Endothelial cell (in vitro differentiated cells): ENCODE measurements around the gene WNT3A. TPM values are rescaled to one million over a fixed set of nuclear protein-coding genes. Genes with fewer than 3 reads are reported as not detected.

Experiments
- DNase-seq: peaks from one replicate; pipeline ENCODE4 v3.0.0; 2021; ENCODE audit warnings: low spot score
- H3K27ac Mint-ChIP-seq: one replicate; pipeline ENCODE4 v1.8.0; 2021; ENCODE audit warnings: mixed read lengths, inconsistent platforms; ENCODE audit not compliant: unreplicated experiment
- H3K27me3 Mint-ChIP-seq: one replicate; pipeline ENCODE4 v1.8.0; 2021; ENCODE audit warnings: mild to moderate bottlenecking, moderate library complexity, mixed read lengths, inconsistent platforms; ENCODE audit not compliant: unreplicated experiment
- H3K36me3 Mint-ChIP-seq: one replicate; pipeline ENCODE4 v1.8.0; 2021; ENCODE audit warnings: mild to moderate bottlenecking, low read depth, mixed read lengths, inconsistent platforms; ENCODE audit not compliant: unreplicated experiment
- H3K4me1 Mint-ChIP-seq: one replicate; pipeline ENCODE4 v1.8.0; 2021; ENCODE audit warnings: mild to moderate bottlenecking, mixed read lengths, inconsistent platforms; ENCODE audit not compliant: unreplicated experiment
- H3K4me3 Mint-ChIP-seq: one replicate; pipeline ENCODE4 v1.8.0; 2021; ENCODE audit warnings: mild to moderate bottlenecking, mixed read lengths, inconsistent platforms; ENCODE audit not compliant: unreplicated experiment
- H3K9me3 Mint-ChIP-seq: one replicate; pipeline ENCODE4 v1.8.0; 2021; ENCODE audit warnings: mixed read lengths, inconsistent platforms; ENCODE audit not compliant: unreplicated experiment
- total RNA-seq: library from RNA; stranded (reverse); fragmentation: NEBNext Ultra II Directional; extraction: Animal tissue kit (Norgen Biotek cat#: 25700); gene quantifications from one replicate; pipeline ENCODE4 v1.2.1, GENCODE V29; 2021; ENCODE audit not compliant: unreplicated experiment
- TF ChIP-seq, protein P1 (sequence below): fragments of 200-600 bp; sonication (generic); IDR thresholded peaks from one replicate; pipeline ENCODE4 v1.5.0; 2021; ENCODE audit warnings: antibody characterized with exemption; ENCODE audit not compliant: unreplicated experiment

WNT3A gene
- total RNA-seq, 1 donor from 2014 or later: not detected

DNA sequence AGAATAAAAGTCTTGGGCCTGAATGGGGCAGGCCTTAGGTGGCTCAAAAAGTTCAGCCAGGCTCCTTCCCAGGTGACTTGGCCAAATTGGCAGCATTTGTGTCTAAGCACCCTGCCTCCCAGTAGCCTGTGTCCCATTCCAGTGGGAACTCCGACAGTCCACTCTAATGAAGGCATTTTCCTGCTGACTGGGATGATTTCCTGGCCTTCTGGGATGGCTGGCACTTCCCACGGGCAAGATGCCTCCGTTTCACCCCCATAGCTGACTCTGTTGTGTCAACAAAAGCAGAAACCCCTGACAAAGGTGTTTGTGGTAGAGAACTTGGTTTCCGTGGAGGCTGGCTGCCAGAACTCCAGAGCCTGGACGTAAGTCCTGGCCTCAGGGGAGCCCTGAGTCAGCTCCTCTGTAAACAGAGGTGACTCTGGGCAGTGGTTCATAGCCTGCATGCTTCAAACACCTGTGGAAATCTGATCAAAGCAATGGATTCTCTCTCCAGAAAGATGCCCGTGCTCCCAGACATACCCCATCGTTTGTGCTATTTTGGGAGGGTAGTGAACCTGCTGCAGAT lies 36.6 kb downstream of the WNT3A start:
- Mint-ChIP-seq H3K27ac (no peak overlapping the region), H3K27me3 (peaks cover 13% of the 10 kb centered on the region), H3K36me3 (peaks cover 8% of the 10 kb centered on the region), H3K4me3 (no peak overlapping the region), H3K9me3 (no peaks in the 10 kb centered on the region), H3K4me1 (peaks cover 4% of the 10 kb centered on the region)
- DNase-seq: no peak
- TF ChIP-seq, protein P1, sequence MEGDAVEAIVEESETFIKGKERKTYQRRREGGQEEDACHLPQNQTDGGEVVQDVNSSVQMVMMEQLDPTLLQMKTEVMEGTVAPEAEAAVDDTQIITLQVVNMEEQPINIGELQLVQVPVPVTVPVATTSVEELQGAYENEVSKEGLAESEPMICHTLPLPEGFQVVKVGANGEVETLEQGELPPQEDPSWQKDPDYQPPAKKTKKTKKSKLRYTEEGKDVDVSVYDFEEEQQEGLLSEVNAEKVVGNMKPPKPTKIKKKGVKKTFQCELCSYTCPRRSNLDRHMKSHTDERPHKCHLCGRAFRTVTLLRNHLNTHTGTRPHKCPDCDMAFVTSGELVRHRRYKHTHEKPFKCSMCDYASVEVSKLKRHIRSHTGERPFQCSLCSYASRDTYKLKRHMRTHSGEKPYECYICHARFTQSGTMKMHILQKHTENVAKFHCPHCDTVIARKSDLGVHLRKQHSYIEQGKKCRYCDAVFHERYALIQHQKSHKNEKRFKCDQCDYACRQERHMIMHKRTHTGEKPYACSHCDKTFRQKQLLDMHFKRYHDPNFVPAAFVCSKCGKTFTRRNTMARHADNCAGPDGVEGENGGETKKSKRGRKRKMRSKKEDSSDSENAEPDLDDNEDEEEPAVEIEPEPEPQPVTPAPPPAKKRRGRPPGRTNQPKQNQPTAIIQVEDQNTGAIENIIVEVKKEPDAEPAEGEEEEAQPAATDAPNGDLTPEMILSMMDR: no peak

DNA sequence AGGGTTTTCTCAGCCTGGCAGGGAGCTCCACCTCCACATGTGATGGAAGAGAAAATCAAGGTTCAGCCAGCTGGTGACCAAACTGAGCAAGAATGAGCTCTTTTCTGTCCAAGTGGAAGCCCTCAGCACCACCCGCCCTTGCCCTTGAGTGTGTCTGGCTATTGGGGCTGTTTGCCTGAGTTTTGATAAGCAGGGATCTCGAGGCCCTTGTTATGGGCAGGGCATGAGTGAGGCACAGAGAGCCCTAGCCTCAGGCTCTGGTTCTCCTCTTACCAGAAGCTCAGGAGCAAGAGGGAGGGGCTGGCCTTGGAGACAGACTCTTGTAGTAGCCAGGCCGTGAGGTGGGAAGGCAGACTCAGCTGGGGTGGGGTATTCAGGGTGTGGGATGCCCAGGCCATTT lies 38.2 kb downstream of the WNT3A start:
- Mint-ChIP-seq H3K4me3 (no peak overlapping the region), H3K4me1 (peaks cover 4% of the 10 kb centered on the region), H3K36me3 (peaks cover 8% of the 10 kb centered on the region), H3K27ac (no peak overlapping the region), H3K27me3 (peaks cover 13% of the 10 kb centered on the region), H3K9me3 (no peaks in the 10 kb centered on the region)
- no peak for DNase-seq
- TF ChIP-seq, protein P1: no peak

DNA sequence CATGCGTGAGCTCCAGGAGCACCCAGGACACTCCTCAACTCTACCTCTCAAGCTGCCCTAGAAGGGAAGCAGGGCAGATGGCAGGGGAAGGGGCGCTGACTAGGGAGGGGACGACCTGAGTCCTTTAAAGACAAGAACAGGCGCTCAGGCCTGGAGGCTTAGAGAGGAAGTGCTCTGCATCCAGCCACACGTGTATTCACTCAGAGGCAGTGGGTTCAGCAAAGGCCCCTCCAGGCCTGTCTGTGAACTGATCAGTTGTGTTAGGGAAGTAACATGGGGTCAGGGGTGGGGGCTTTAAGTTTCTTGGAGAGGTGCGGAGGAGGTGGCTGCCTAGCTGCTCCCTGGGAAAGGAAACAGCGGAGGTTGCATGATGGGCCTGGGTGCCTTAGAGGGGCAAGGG lies 38.6 kb downstream of the WNT3A start:
- Mint-ChIP-seq H3K27ac (no peak overlapping the region), H3K9me3 (no peaks in the 10 kb centered on the region), H3K4me3 (no peak overlapping the region), H3K36me3 (peaks cover 8% of the 10 kb centered on the region), H3K27me3 (peaks cover 15% of the 10 kb centered on the region), H3K4me1 (peaks cover 4% of the 10 kb centered on the region)
- TF ChIP-seq, protein P1: no peak
- no peak for DNase-seq

DNA sequence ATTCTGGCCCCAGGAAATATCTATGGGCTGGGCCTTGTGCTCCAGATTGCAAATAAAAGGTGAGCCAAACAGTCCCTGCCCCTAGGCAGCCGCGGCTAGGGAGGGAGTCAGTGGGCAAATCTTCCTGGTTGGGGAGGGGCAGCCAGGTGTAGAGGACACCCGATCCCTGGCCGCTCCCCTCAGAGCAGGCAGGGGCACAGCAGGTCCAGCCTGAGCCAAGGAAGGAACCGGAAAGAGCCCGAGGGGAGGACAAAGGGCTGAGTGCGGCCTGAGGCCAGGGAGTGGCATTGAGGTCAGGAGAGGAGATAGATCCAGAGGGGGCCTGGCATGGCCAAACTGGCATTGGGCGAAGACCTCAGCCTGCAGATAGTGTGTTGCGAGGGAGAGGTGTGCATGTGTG lies 39.1 kb downstream of the WNT3A start:
- peaks cover 4% of the 10 kb centered on the region for H3K4me1 Mint-ChIP-seq
- peaks cover 8% of the 10 kb centered on the region for H3K36me3 Mint-ChIP-seq
- H3K9me3 Mint-ChIP-seq: no peaks in the 10 kb centered on the region
- no peak for DNase-seq
- no peak overlapping the region for H3K27ac Mint-ChIP-seq
- H3K4me3 Mint-ChIP-seq: no peak overlapping the region
- peaks cover 12% of the 10 kb centered on the region for H3K27me3 Mint-ChIP-seq
- TF ChIP-seq, protein P1: no peak

DNA sequence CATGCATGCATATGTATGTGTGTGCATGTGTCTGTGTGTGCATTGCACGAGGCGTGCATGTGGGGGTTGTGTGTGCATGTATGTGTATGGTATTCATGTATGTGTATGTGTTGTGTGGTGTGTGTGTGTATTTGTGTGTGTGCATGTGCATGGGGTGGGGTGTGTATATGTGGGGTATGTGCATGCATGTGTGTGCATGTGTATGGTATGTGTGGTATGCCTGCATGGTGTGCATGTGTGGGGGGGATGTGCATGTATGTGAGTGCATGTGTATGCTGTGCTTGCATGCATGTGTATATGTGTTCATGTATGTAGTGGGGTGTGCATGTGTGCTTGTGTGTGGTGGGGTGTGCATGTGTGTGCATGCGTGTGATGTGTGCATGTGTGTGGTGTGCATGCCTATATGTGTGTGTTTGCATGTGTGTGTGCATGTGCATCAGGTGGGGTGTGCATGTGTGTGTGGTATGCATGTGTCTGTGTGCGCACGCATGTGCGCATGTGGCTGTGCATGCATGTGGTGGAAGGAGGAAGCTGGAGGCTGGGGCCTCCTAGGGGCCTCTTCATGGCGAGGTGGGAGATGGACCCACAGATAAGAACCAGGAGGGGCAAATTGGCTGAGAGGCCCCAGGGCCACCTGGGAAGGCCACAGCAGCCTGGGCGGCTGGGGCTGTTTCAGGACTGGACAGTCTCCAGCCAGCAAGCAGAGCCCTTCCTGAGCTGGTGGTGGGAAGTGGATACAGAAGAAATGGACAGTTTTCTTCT lies 39.8 kb downstream of the WNT3A start:
- Mint-ChIP-seq H3K9me3 (no peaks in the 10 kb centered on the region), H3K27me3 (peaks cover 17% of the 10 kb centered on the region), H3K27ac (no peak overlapping the region), H3K4me1 (peaks cover 4% of the 10 kb centered on the region), H3K4me3 (peak overlapping the region; percentile 3), H3K36me3 (peaks cover 10% of the 10 kb centered on the region)
- TF ChIP-seq, protein P1: no peak
- no peak for DNase-seq
